ENCODE results near the gene PRR7. TPM values are rescaled to one million over a fixed set of nuclear protein-coding genes. Genes with fewer than 3 reads are reported as not detected.
A peak's percentile ranks its signal among the peaks of the same experiment; 100 is the strongest.

PRR7 gene
- total RNA-seq, 1 donor from 2014 or later = 8.8 TPM

- TF ChIP-seq CTCF (conservative IDR thresholded peaks at IDR 0.05) = no peak
- Mint-ChIP-seq H3K27me3 (no peaks in the 10 kb centered on the region), H3K36me3 (no peaks in the 10 kb centered on the region), H3K27ac (no peak overlapping the region), H3K4me3 (no peak overlapping the region), H3K4me1 (ENCODE audit: unreplicated experiment) (peaks cover 6% of the 10 kb centered on the region), H3K9me3 (no peaks in the 10 kb centered on the region)
- DNase-seq (ENCODE audit: extremely low spot score, unreplicated experiment) = no peak
These were observed 25.4 kb upstream of the PRR7 start for GRCh38 chr5:177421062-177421798.

- Mint-ChIP-seq H3K27me3 (no peaks in the 10 kb centered on the region), H3K4me3 (no peak overlapping the region), H3K27ac (no peak overlapping the region)
These were observed 22.9 kb upstream of the PRR7 start for GRCh38 chr5:177423671-177424070.

GRCh38 chr5:177425196-177425800, 21.3 kb upstream of the PRR7 start:
- Mint-ChIP-seq H3K4me3 (peak overlapping the region; percentile 97), H3K27me3 (no peaks in the 10 kb centered on the region), H3K9me3 (no peaks in the 10 kb centered on the region), H3K36me3 (no peaks in the 10 kb centered on the region), H3K27ac (peak overlapping the region; percentile 97), H3K4me1 (ENCODE audit: unreplicated experiment) (peaks cover 21% of the 10 kb centered on the region)
- no peak for TF ChIP-seq CTCF (conservative IDR thresholded peaks at IDR 0.05)
- no peak for DNase-seq (ENCODE audit: extremely low spot score, unreplicated experiment)

More at GRCh38 chr5:177423671-177424070, 22.9 kb upstream of the PRR7 start:
- no peak for DNase-seq (ENCODE audit: extremely low spot score, unreplicated experiment)
- Mint-ChIP-seq H3K9me3 (no peaks in the 10 kb centered on the region), H3K4me1 (ENCODE audit: unreplicated experiment) (peaks cover 12% of the 10 kb centered on the region), H3K36me3 (no peaks in the 10 kb centered on the region)
- no peak for TF ChIP-seq CTCF (conservative IDR thresholded peaks at IDR 0.05)

GRCh38 chr5:177425801-177426565, 20.6 kb upstream of the PRR7 start:
- Mint-ChIP-seq H3K36me3 (no peaks in the 10 kb centered on the region), H3K27ac (peak overlapping the region; percentile 97), H3K4me1 (ENCODE audit: unreplicated experiment) (peaks cover 21% of the 10 kb centered on the region), H3K9me3 (no peaks in the 10 kb centered on the region), H3K4me3 (peak overlapping the region; percentile 97), H3K27me3 (no peaks in the 10 kb centered on the region)
- peak; percentile 99 for DNase-seq (ENCODE audit: extremely low spot score, unreplicated experiment)
- TF ChIP-seq CTCF (conservative IDR thresholded peaks at IDR 0.05) = no peak

- Mint-ChIP-seq H3K27me3 (no peaks in the 10 kb centered on the region), H3K36me3 (no peaks in the 10 kb centered on the region), H3K4me3 (peak within 1 kb of the TSS; percentile 97), H3K27ac (peak within 1 kb of the TSS; percentile 97), H3K4me1 (ENCODE audit: unreplicated experiment) (peaks cover 21% of the 10 kb centered on the region), H3K9me3 (no peaks in the 10 kb centered on the region)
- no peak for DNase-seq (ENCODE audit: extremely low spot score, unreplicated experiment)
- no peak for TF ChIP-seq CTCF (conservative IDR thresholded peaks at IDR 0.05)
These were observed 19.9 kb upstream of the PRR7 start, which contains the start of gene GRK6 for GRCh38 chr5:177426566-177427210. Gene GRK6 (plus strand): TSS chr5:177426676. CDS start chr5:177426846, 170 bp downstream.

All from type B pancreatic cell (in vitro differentiated cells).